ENCODE measurements around the gene USP6. TPM values are rescaled to one million over a fixed set of nuclear protein-coding genes. Genes with fewer than 3 reads are reported as not detected.

USP6 gene
- total and polyA plus RNA-seq, 2 of the 13 experiments (the other 11 are each of a cell fraction or from before 2014, with no cell fraction given): 0.04 TPM; not detected in 1

- Histone ChIP-seq H3K36me3 (replicated peaks in 1 of 2; ENCODE audit: control insufficient read depth in 1 of 2, insufficient read depth in 2 of 2, low read length in 2 of 2) (no peaks in the 10 kb centered on the region), H3K27ac (ENCODE audit: extremely low read length, insufficient read depth, low read length) (no peak overlapping the region), H2AFZ (ENCODE audit: low read length) (no peak overlapping the region), H3K79me2 (ENCODE audit: insufficient read depth, low read length) (no peaks in the 10 kb centered on the region), H3K27me3 (ENCODE audit: control insufficient read depth in 1 of 2, insufficient read depth in 2 of 2, low read length in 2 of 2) (no peaks in the 10 kb centered on the region), H3K9me3 (ENCODE audit: low read length) (no peaks in the 10 kb centered on the region), H3K4me2 (ENCODE audit: low read depth, low read length) (no peak overlapping the region), H3K4me3 (replicated peaks in 1 of 3; ENCODE audit: insufficient read depth in 1 of 3, low read depth in 2 of 3, low read length in 3 of 3) (no peak overlapping the region), H3K9ac (ENCODE audit: insufficient read depth, low read depth, low read length) (no peak overlapping the region), H4K20me1 (ENCODE audit: insufficient read depth, low read length) (no peaks in the 10 kb centered on the region), H3K4me1 (ENCODE audit: insufficient read depth, low read length) (no peaks in the 10 kb centered on the region)
- intact Hi-C loops (cut with micrococcal nuclease; ENCODE audit: unreplicated experiment): no loop called here
- no peak for ATAC-seq
- DNase-seq (ENCODE audit: low spot score): no peak
- BruUV-seq (replicated peaks): no TSS peak
- ChIA-PET CTCF (ENCODE audit: low intra/inter-chr PET ratio, low total read pairs) (no interaction called here), POLR2A (no interaction called here)
- in situ Hi-C loops (cut with HindIII; ENCODE audit: extremely low pct_ligation_motif_present, low pct_unique_long_range_greater_than_20kb): no loop called here
- TF ChIP-seq SIN3A (IDR thresholded peaks at IDR 0.05; ENCODE audit: borderline replicate concordance, low read depth, low read length): no peak
- no peak for TF ChIP-seq TOE1 (CRISPR knock-in tag; IDR thresholded peaks at IDR 0.05)
- TF ChIP-seq NPAS2 (CRISPR knock-in tag; IDR thresholded peaks at IDR 0.05; ENCODE audit: borderline replicate concordance): no peak
- no peak for TF ChIP-seq TCF7 (IDR thresholded peaks at IDR 0.05; ENCODE audit: low read depth)
- no peak for TF ChIP-seq PHF5A (CRISPR knock-in tag; IDR thresholded peaks at IDR 0.05; ENCODE audit: low read depth, unreplicated experiment)
- TF ChIP-seq ZNF552 (CRISPR knock-in tag; IDR thresholded peaks at IDR 0.05; ENCODE audit: borderline replicate concordance): no peak
- no peak for TF ChIP-seq RARA (CRISPR knock-in tag; IDR thresholded peaks at IDR 0.05)
- no peak for FAIRE-seq
- 30% methylated on average over 1 of the region's 1 CpG for WGBS (ENCODE audit: low lambda C conversion rate)
These were observed 88.1 kb downstream of the USP6 start for GRCh38 chr17:5203908-5204294.

GRCh38 chr17:5209396-5209795 lies 93.6 kb downstream of the USP6 start:
- FAIRE-seq (no peak), DNase-seq (ENCODE audit: low spot score) (no peak), ATAC-seq (no peak)
- Histone ChIP-seq H3K27ac (ENCODE audit: extremely low read length, insufficient read depth, low read length) (no peak overlapping the region), H3K4me3 (replicated peaks in 1 of 3; ENCODE audit: insufficient read depth in 1 of 3, low read depth in 2 of 3, low read length in 3 of 3) (no peak overlapping the region), H4K20me1 (ENCODE audit: insufficient read depth, low read length) (no peaks in the 10 kb centered on the region), H3K79me2 (ENCODE audit: insufficient read depth, low read length) (no peaks in the 10 kb centered on the region), H3K36me3 (replicated peaks in 1 of 2; ENCODE audit: control insufficient read depth in 1 of 2, insufficient read depth in 2 of 2, low read length in 2 of 2) (no peaks in the 10 kb centered on the region), H3K4me1 (ENCODE audit: insufficient read depth, low read length) (no peaks in the 10 kb centered on the region), H3K27me3 (ENCODE audit: control insufficient read depth in 1 of 2, insufficient read depth in 2 of 2, low read length in 2 of 2) (no peaks in the 10 kb centered on the region), H2AFZ (ENCODE audit: low read length) (no peak overlapping the region), H3K9ac (ENCODE audit: insufficient read depth, low read depth, low read length) (no peak overlapping the region), H3K4me2 (ENCODE audit: low read depth, low read length) (no peak overlapping the region), H3K9me3 (ENCODE audit: low read length) (no peaks in the 10 kb centered on the region)
- WGBS (ENCODE audit: low lambda C conversion rate): 54% methylated on average over 2 of the region's 3 CpGs
- CTCF ChIA-PET (ENCODE audit: low intra/inter-chr PET ratio, low total read pairs): no interaction called here
- TF ChIP-seq ZNF430 (CRISPR knock-in tag; IDR thresholded peaks at IDR 0.05): no peak
- no peak for TF ChIP-seq ZNF225 (CRISPR knock-in tag; IDR thresholded peaks at IDR 0.05)
- TF ChIP-seq ZNF121 (CRISPR knock-in tag; IDR thresholded peaks at IDR 0.05): no peak
- TF ChIP-seq ATF5 (CRISPR knock-in tag; IDR thresholded peaks at IDR 0.05; ENCODE audit: low read depth): no peak
- TF ChIP-seq RFXAP (CRISPR knock-in tag; IDR thresholded peaks at IDR 0.05; ENCODE audit: borderline replicate concordance): no peak
- POLR2A ChIA-PET: no interaction called here
- intact Hi-C loops (cut with micrococcal nuclease; ENCODE audit: unreplicated experiment): no loop called here
- no TSS peak for BruUV-seq (replicated peaks)
- in situ Hi-C loops (cut with HindIII; ENCODE audit: extremely low pct_ligation_motif_present, low pct_unique_long_range_greater_than_20kb): no loop called here

Data from HepG2 (cell line).